IMR-90 (cell line): ENCODE data around the gene ARMC9.

ENCODE experiments used
- BHLHE40 ChIP-seq: fragments of 150-350 bp; IDR thresholded peaks from 2 replicates; pipeline ENCODE4 v1.6.1; 2016; ENCODE audit warnings: mild to moderate bottlenecking, low read depth, low read length
- CEBPB ChIP-seq: IDR thresholded peaks from 2 replicates; pipeline ENCODE4 v1.6.1; 2012; ENCODE audit warnings: low read depth, low read length, improper control_type of control experiment
- CHD1 ChIP-seq: IDR thresholded peaks from 2 replicates; pipeline ENCODE4 v1.6.1; 2012; ENCODE audit warnings: low read depth, low read length, improper control_type of control experiment
- FOS ChIP-seq: fragments of 150-350 bp; IDR thresholded peaks from 2 replicates; pipeline ENCODE4 v1.6.1; 2016; ENCODE audit warnings: low read depth, low read length
- MXI1 ChIP-seq: IDR thresholded peaks from 2 replicates; pipeline ENCODE4 v1.6.1; 2012; ENCODE audit warnings: low read depth, mild to moderate bottlenecking, low read length, moderate library complexity, borderline replicate concordance
- NFE2L2 ChIP-seq: fragments of 150-350 bp; IDR thresholded peaks from 2 replicates; pipeline ENCODE4 v1.6.1; 2016; ENCODE audit warnings: low read depth, mild to moderate bottlenecking, low read length
- POLR2A ChIP-seq: IDR thresholded peaks from 2 replicates; pipeline ENCODE4 v1.6.1; 2012; ENCODE audit warnings: mild to moderate bottlenecking, low read depth, low read length
- RAD21 ChIP-seq: IDR thresholded peaks from 2 replicates; pipeline ENCODE4 v1.6.1; 2012; ENCODE audit warnings: low read length, improper control_type of control experiment
- RCOR1 ChIP-seq: IDR thresholded peaks from 2 replicates; pipeline ENCODE4 v1.6.1; 2012; ENCODE audit warnings: mild to moderate bottlenecking, low read length, improper control_type of control experiment; ENCODE audit not compliant: insufficient replicate concordance
- RFX5 ChIP-seq: IDR thresholded peaks from 2 replicates; pipeline ENCODE4 v1.8.0; 2012; ENCODE audit warnings: low read depth, mild to moderate bottlenecking, low read length, moderate library complexity
- SMC3 ChIP-seq: fragments of 150-350 bp; IDR thresholded peaks from 2 replicates; pipeline ENCODE4 v1.6.1; 2016; ENCODE audit warnings: low read depth, mild to moderate bottlenecking, antibody characterized with exemption, low read length, moderate library complexity
- TF ChIP-seq, protein P1 (sequence below): conservative IDR thresholded peaks from 2 replicates; pipeline ENCODE4 v1.5.1; 2012; ENCODE audit warnings: mild to moderate bottlenecking, low read depth, low read length, improper control_type of control experiment

GRCh38 chr2:231222318-231223000 lies 24.0 kb downstream of the ARMC9 start:
- no peak for TF ChIP-seq POLR2A
- TF ChIP-seq SMC3 = no peak
- TF ChIP-seq, protein P1, sequence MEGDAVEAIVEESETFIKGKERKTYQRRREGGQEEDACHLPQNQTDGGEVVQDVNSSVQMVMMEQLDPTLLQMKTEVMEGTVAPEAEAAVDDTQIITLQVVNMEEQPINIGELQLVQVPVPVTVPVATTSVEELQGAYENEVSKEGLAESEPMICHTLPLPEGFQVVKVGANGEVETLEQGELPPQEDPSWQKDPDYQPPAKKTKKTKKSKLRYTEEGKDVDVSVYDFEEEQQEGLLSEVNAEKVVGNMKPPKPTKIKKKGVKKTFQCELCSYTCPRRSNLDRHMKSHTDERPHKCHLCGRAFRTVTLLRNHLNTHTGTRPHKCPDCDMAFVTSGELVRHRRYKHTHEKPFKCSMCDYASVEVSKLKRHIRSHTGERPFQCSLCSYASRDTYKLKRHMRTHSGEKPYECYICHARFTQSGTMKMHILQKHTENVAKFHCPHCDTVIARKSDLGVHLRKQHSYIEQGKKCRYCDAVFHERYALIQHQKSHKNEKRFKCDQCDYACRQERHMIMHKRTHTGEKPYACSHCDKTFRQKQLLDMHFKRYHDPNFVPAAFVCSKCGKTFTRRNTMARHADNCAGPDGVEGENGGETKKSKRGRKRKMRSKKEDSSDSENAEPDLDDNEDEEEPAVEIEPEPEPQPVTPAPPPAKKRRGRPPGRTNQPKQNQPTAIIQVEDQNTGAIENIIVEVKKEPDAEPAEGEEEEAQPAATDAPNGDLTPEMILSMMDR = no peak
- TF ChIP-seq CEBPB = no peak
- no peak for TF ChIP-seq RAD21
- TF ChIP-seq NFE2L2 = no peak; the same call in 1 of the 2 replicates
- no peak for TF ChIP-seq RFX5
- no peak for TF ChIP-seq CHD1
- no peak for TF ChIP-seq MXI1
- no peak for TF ChIP-seq BHLHE40
- no peak for TF ChIP-seq FOS
- TF ChIP-seq RCOR1 = no peak
